Measurements from ENCODE around the gene HPN.
"Not testable (repeated sequence)": the region's sequence is repeated elsewhere in the genome, so short reads cannot be mapped to it uniquely, and the experiment has no call there.

The HPN gene

GRCh38 chr19:35005256-35005977 lies 36.1 kb upstream of the HPN start:
- Mint-ChIP-seq H3K4me1 (ENCODE audit: low read depth) (peaks cover 55% of the 10 kb centered on the region), H3K4me3 (no peak overlapping the region), H3K27me3 (no peaks in the 10 kb centered on the region), H3K9me3 (no peaks in the 10 kb centered on the region), H3K27ac (peak overlapping the region; percentile 23), H3K36me3 (ENCODE audit: low read depth) (peaks cover 62% of the 10 kb centered on the region)

- not testable (repeated sequence) for H3K4me3 Mint-ChIP-seq, H3K9me3 Mint-ChIP-seq, H3K27me3 Mint-ChIP-seq
- Mint-ChIP-seq H3K4me1 (ENCODE audit: low read depth) (peaks cover 59% of the 10 kb centered on the region), H3K27ac (peak overlapping the region; percentile 23), H3K36me3 (ENCODE audit: low read depth) (peaks cover 64% of the 10 kb centered on the region)
Observed at GRCh38 chr19:35006007-35006341, 35.5 kb upstream of the HPN start.

- H3K4me1 Mint-ChIP-seq (ENCODE audit: low read depth): peaks cover 60% of the 10 kb centered on the region
- H3K4me3 Mint-ChIP-seq: no peak overlapping the region
- H3K27ac Mint-ChIP-seq: peak overlapping the region; percentile 2
- H3K36me3 Mint-ChIP-seq (ENCODE audit: low read depth): peaks cover 63% of the 10 kb centered on the region
- no peaks in the 10 kb centered on the region for H3K9me3 Mint-ChIP-seq
- H3K27me3 Mint-ChIP-seq: no peaks in the 10 kb centered on the region
Observed at GRCh38 chr19:35006342-35006998, 35.1 kb upstream of the HPN start.

GRCh38 chr19:35006999-35007365 lies 34.5 kb upstream of the HPN start:
- Mint-ChIP-seq H3K27ac (peak overlapping the region; percentile 2), H3K4me1 (ENCODE audit: low read depth) (peaks cover 62% of the 10 kb centered on the region), H3K27me3 (no peaks in the 10 kb centered on the region), H3K36me3 (ENCODE audit: low read depth) (peaks cover 61% of the 10 kb centered on the region), H3K4me3 (no peak overlapping the region), H3K9me3 (no peaks in the 10 kb centered on the region)

- not testable (repeated sequence) for H3K27ac Mint-ChIP-seq, H3K9me3 Mint-ChIP-seq
Observed at GRCh38 chr19:35007427-35007826, 34.1 kb upstream of the HPN start.

GRCh38 chr19:35008891-35009341 lies 32.6 kb upstream of the HPN start:
- no peaks in the 10 kb centered on the region for H3K27me3 Mint-ChIP-seq
- peaks cover 62% of the 10 kb centered on the region for H3K4me1 Mint-ChIP-seq (ENCODE audit: low read depth)
- peaks cover 63% of the 10 kb centered on the region for H3K36me3 Mint-ChIP-seq (ENCODE audit: low read depth)
- H3K4me3 Mint-ChIP-seq: no peak overlapping the region
- no peaks in the 10 kb centered on the region for H3K9me3 Mint-ChIP-seq
- H3K27ac Mint-ChIP-seq: peak overlapping the region; percentile 40

More at GRCh38 chr19:35007427-35007826, 34.1 kb upstream of the HPN start:
- Mint-ChIP-seq H3K36me3 (ENCODE audit: low read depth) (peaks cover 60% of the 10 kb centered on the region), H3K4me1 (ENCODE audit: low read depth) (peaks cover 62% of the 10 kb centered on the region)
- H3K27me3 Mint-ChIP-seq, H3K4me3 Mint-ChIP-seq: not testable (repeated sequence)

GRCh38 chr19:35009424-35010415 lies 31.8 kb upstream of the HPN start:
- H3K27me3 Mint-ChIP-seq: no peaks in the 10 kb centered on the region
- H3K4me3 Mint-ChIP-seq: no peak overlapping the region
- no peaks in the 10 kb centered on the region for H3K9me3 Mint-ChIP-seq
- peaks cover 66% of the 10 kb centered on the region for H3K36me3 Mint-ChIP-seq (ENCODE audit: low read depth)
- peaks cover 62% of the 10 kb centered on the region for H3K4me1 Mint-ChIP-seq (ENCODE audit: low read depth)
- H3K27ac Mint-ChIP-seq: peak overlapping the region; percentile 40

- H3K36me3 Mint-ChIP-seq (ENCODE audit: low read depth): peaks cover 68% of the 10 kb centered on the region
Observed at GRCh38 chr19:35011091-35011689, 30.3 kb upstream of the HPN start.

GRCh38 chr19:35011737-35012682 lies 29.5 kb upstream of the HPN start:
- H3K27ac Mint-ChIP-seq: peak overlapping the region; percentile 67
- peaks cover 63% of the 10 kb centered on the region for H3K36me3 Mint-ChIP-seq (ENCODE audit: low read depth)
- H3K4me1 Mint-ChIP-seq (ENCODE audit: low read depth): peaks cover 59% of the 10 kb centered on the region
- peak overlapping the region; percentile 11 for H3K4me3 Mint-ChIP-seq
- no peaks in the 10 kb centered on the region for H3K27me3 Mint-ChIP-seq
- no peaks in the 10 kb centered on the region for H3K9me3 Mint-ChIP-seq

More at GRCh38 chr19:35011091-35011689, 30.3 kb upstream of the HPN start:
- H3K4me3 Mint-ChIP-seq: no peak overlapping the region
- no peaks in the 10 kb centered on the region for H3K27me3 Mint-ChIP-seq
- H3K27ac Mint-ChIP-seq: peak overlapping the region; percentile 81
- H3K9me3 Mint-ChIP-seq: no peaks in the 10 kb centered on the region
- peaks cover 66% of the 10 kb centered on the region for H3K4me1 Mint-ChIP-seq (ENCODE audit: low read depth)

GRCh38 chr19:35013041-35013819 lies 28.3 kb upstream of the HPN start:
- Mint-ChIP-seq H3K4me1 (ENCODE audit: low read depth) (peaks cover 57% of the 10 kb centered on the region), H3K36me3 (ENCODE audit: low read depth) (peaks cover 72% of the 10 kb centered on the region), H3K9me3 (no peaks in the 10 kb centered on the region), H3K4me3 (peak overlapping the region; percentile 48), H3K27ac (peak overlapping the region; percentile 34), H3K27me3 (no peaks in the 10 kb centered on the region)

- H3K27ac Mint-ChIP-seq: peak overlapping the region; percentile 54
- no peaks in the 10 kb centered on the region for H3K9me3 Mint-ChIP-seq
- H3K4me1 Mint-ChIP-seq (ENCODE audit: low read depth): peaks cover 54% of the 10 kb centered on the region
- H3K27me3 Mint-ChIP-seq: no peaks in the 10 kb centered on the region
- peaks cover 78% of the 10 kb centered on the region for H3K36me3 Mint-ChIP-seq (ENCODE audit: low read depth)
- H3K4me3 Mint-ChIP-seq: peak overlapping the region; percentile 55
Observed at GRCh38 chr19:35013820-35014754, 27.4 kb upstream of the HPN start.

GRCh38 chr19:35014774-35015173 lies 26.7 kb upstream of the HPN start:
- not testable (repeated sequence) for H3K27me3 Mint-ChIP-seq, H3K9me3 Mint-ChIP-seq
- H3K27ac Mint-ChIP-seq: peak overlapping the region; percentile 65
- peak overlapping the region; percentile 55 for H3K4me3 Mint-ChIP-seq
- peaks cover 78% of the 10 kb centered on the region for H3K36me3 Mint-ChIP-seq (ENCODE audit: low read depth)
- H3K4me1 Mint-ChIP-seq (ENCODE audit: low read depth): peaks cover 50% of the 10 kb centered on the region
